Hematopoietic multipotent progenitor cell treated with erythropoietin and hydrocortisone succinate and interleukin-3 and kit ligand, for 17 days (in vitro differentiated cells): Measurements from ENCODE around the gene CAST.
"Not testable (repeated sequence)": the region's sequence is repeated elsewhere in the genome, so short reads cannot be mapped to it uniquely, and the experiment has no call there.

Experiments used
- DNase-seq: peaks from one replicate; pipeline ENCODE4 v3.0.0-alpha.2; 2015; ENCODE audit warnings: low spot score

CAST gene

GRCh38 chr5:96781031-96781971, 119.1 kb downstream of the CAST start:
- no peak for DNase-seq

GRCh38 chr5:96783326-96783725, 121.2 kb downstream of the CAST start:
- no peak for DNase-seq

- no peak for DNase-seq
Measured at GRCh38 chr5:96785326-96786109, 123.3 kb downstream of the CAST start.

GRCh38 chr5:96788112-96788749, 126.1 kb downstream of the CAST start:
- no peak for DNase-seq

- no peak for DNase-seq
Measured at GRCh38 chr5:96789794-96790330, 127.7 kb downstream of the CAST start.

- DNase-seq: no peak
Measured at GRCh38 chr5:96790961-96791504, 128.9 kb downstream of the CAST start.

- DNase-seq: no peak
Measured at GRCh38 chr5:96794757-96795156, 132.6 kb downstream of the CAST start.

GRCh38 chr5:96795626-96796025, 133.4 kb downstream of the CAST start:
- DNase-seq: no peak

GRCh38 chr5:96796434-96796833, 134.3 kb downstream of the CAST start:
- DNase-seq: no peak

GRCh38 chr5:96801718-96802117, 139.5 kb downstream of the CAST start:
- DNase-seq: not testable (repeated sequence)

GRCh38 chr5:96807075-96807654, 145.0 kb downstream of the CAST start:
- peak; percentile 85 for DNase-seq

- DNase-seq: no peak
Measured at GRCh38 chr5:96808541-96808828, 146.3 kb downstream of the CAST start.

GRCh38 chr5:96808868-96809558, 146.8 kb downstream of the CAST start:
- no peak for DNase-seq

- no peak for DNase-seq
Measured at GRCh38 chr5:96809921-96810320, 147.7 kb downstream of the CAST start.

GRCh38 chr5:96812851-96813250, 150.7 kb downstream of the CAST start:
- no peak for DNase-seq

- no peak for DNase-seq
Measured at GRCh38 chr5:96814041-96814440, 151.9 kb downstream of the CAST start.

GRCh38 chr5:96816411-96816939, 154.3 kb downstream of the CAST start:
- DNase-seq: no peak

GRCh38 chr5:96816991-96817390, 154.8 kb downstream of the CAST start:
- DNase-seq: no peak

- no peak for DNase-seq
Measured at GRCh38 chr5:96817506-96817905, 155.3 kb downstream of the CAST start.

- DNase-seq: no peak
Measured at GRCh38 chr5:96818125-96818788, 156.1 kb downstream of the CAST start.
